K562 (cell line): ENCODE measurements around the gene ATP2B1. TPM values are rescaled to one million over a fixed set of nuclear protein-coding genes. Genes with fewer than 3 reads are reported as not detected.

Experiments used
- EGR1 ChIP-seq: fragments of 450-650 bp; conservative IDR thresholded peaks from 2 replicates; pipeline ENCODE4 v1.6.1; 2017; ENCODE audit warnings: mild to moderate bottlenecking
- HDAC1 ChIP-seq, 2 experiments: fragments of 450-650 bp; IDR thresholded peaks; 2 replicates each; pipeline ENCODE4 v1.6.1; 2016 to 2017; ENCODE audit warnings: inconsistent platforms in 1 of 2, mild to moderate bottlenecking in 1 of 2, moderate library complexity in 1 of 2
- HNRNPH1 ChIP-seq: fragments of 200-400 bp; formaldehyde crosslinking; optimal IDR thresholded peaks from 2 replicates; pipeline ENCODE3; 2017; ENCODE audit warnings: low read depth, mild to moderate bottlenecking, low read length, moderate library complexity
- MEF2D ChIP-seq: conservative IDR thresholded peaks from 2 replicates; pipeline ENCODE4 v1.6.1; 2016; ENCODE audit warnings: low read depth, missing genetic modification characterization, missing compliant biosample characterization
- MITF ChIP-seq: IDR thresholded peaks from 2 replicates; pipeline ENCODE4 v1.6.1; 2014; ENCODE audit warnings: antibody characterized with exemption
- NR2C1 ChIP-seq, 2 experiments: fragments of 450-650 bp; IDR thresholded peaks; 2 replicates each; pipeline ENCODE4 v1.6.1; 2017; ENCODE audit warnings: mild to moderate bottlenecking in 2 of 2, antibody characterized with exemption in 1 of 2, inconsistent platforms in 1 of 2, missing compliant biosample characterization in 1 of 2, missing genetic modification characterization in 1 of 2
- PKNOX1 ChIP-seq: fragments of 450-650 bp; IDR thresholded peaks from 2 replicates; pipeline ENCODE4 v1.6.1; 2016
- POLR2G ChIP-seq: fragments of 200-400 bp; formaldehyde crosslinking; IDR thresholded peaks from 2 replicates; pipeline ENCODE4 v1.6.1; 2017; ENCODE audit warnings: low read depth, mild to moderate bottlenecking, antibody characterized with exemption, low read length, moderate library complexity
- SMARCC2 ChIP-seq: fragments of 450-650 bp; IDR thresholded peaks from 2 replicates; pipeline ENCODE4 v1.6.1; 2017; ENCODE audit warnings: antibody characterized with exemption, moderate library complexity, mild to moderate bottlenecking, low read depth
- polyA plus RNA-seq, 8 experiments: library from polyadenylated mRNA; depleted of rRNA in 4 of 8; stranded (reverse) in 5 of 8; unstranded in 3 of 8; fragments of >200 nt; fragmentation: Nextera tagmentation in 2 of 8; fragmentation: Illumina TruSeq in 1 of 8; extraction: Ambion mirVana in 2 of 8; extraction: Trizol in 1 of 8; gene quantifications; 2 replicates each; pipeline versions ENCODE4 v1.2.1 to v1.2.3, GENCODE V29; 2011 to 2014; ENCODE audit warnings: inconsistent platforms in 1 of 8, missing spikeins in 1 of 8
- total RNA-seq, 7 experiments: library from RNA; depleted of rRNA in 6 of 7; stranded (reverse); fragments of >200 nt in 6 of 7; fragmentation: Illumina TruSeq in 2 of 7; extraction: Trizol in 2 of 7; gene quantifications; 2 replicates each; pipeline versions ENCODE4 v1.2.1 to v1.2.3, GENCODE V29; 2011 to 2021; ENCODE audit warnings: low replicate concordance in 1 of 7
- TF ChIP-seq, protein P1 (sequence below), 2 experiments: fragments of 450-650 bp; formaldehyde crosslinking in 1 of 2; IDR thresholded peaks; 2 replicates each; pipeline versions ENCODE4 v1.4.0 to v1.6.1; 2014 to 2020; ENCODE audit warnings: mild to moderate bottlenecking in 2 of 2, borderline replicate concordance in 1 of 2, low read depth in 1 of 2
- TF ChIP-seq, protein P2 (sequence below): fragments of 450-650 bp; formaldehyde crosslinking; IDR thresholded peaks from 2 replicates; pipeline ENCODE4 v1.4.0; 2022; ENCODE audit warnings: mild to moderate bottlenecking, moderate library complexity

The ATP2B1 gene
- total and polyA plus RNA-seq, 9 of the 15 experiments (the other 6 are each of a cell fraction or from before 2014, with no cell fraction given), result 8.6 to 39.0 (median 27.8) TPM

DNA sequence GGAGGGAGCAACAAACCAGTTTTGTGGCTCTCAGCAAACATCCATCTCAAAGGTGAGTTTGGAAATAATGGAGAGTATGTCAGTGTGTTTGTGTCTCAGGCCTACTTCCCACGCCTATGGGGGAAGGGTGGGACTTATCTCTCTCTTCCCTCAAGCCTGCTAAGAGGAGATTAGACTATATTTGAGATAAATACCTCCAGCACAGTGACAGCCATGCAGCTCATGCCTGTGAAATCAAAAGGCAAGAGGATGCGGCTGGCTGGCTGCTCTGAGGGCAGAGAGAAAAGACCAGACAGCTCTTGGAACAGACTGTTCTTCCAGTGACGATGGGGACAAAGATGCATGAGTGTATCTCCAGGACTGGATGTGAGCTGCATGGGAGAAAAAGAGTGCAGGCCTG lies 168.1 kb downstream of the ATP2B1 start (continued):
- TF ChIP-seq, protein P1, sequence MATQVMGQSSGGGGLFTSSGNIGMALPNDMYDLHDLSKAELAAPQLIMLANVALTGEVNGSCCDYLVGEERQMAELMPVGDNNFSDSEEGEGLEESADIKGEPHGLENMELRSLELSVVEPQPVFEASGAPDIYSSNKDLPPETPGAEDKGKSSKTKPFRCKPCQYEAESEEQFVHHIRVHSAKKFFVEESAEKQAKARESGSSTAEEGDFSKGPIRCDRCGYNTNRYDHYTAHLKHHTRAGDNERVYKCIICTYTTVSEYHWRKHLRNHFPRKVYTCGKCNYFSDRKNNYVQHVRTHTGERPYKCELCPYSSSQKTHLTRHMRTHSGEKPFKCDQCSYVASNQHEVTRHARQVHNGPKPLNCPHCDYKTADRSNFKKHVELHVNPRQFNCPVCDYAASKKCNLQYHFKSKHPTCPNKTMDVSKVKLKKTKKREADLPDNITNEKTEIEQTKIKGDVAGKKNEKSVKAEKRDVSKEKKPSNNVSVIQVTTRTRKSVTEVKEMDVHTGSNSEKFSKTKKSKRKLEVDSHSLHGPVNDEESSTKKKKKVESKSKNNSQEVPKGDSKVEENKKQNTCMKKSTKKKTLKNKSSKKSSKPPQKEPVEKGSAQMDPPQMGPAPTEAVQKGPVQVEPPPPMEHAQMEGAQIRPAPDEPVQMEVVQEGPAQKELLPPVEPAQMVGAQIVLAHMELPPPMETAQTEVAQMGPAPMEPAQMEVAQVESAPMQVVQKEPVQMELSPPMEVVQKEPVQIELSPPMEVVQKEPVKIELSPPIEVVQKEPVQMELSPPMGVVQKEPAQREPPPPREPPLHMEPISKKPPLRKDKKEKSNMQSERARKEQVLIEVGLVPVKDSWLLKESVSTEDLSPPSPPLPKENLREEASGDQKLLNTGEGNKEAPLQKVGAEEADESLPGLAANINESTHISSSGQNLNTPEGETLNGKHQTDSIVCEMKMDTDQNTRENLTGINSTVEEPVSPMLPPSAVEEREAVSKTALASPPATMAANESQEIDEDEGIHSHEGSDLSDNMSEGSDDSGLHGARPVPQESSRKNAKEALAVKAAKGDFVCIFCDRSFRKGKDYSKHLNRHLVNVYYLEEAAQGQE (IDR thresholded peaks at IDR 0.05; ENCODE audit: borderline replicate concordance), result 0 out of 2 replicates have a peak, but pooled peaks have one; percentile 38
- TF ChIP-seq, protein P1 (CRISPR knock-in tag; IDR thresholded peaks at IDR 0.05; ENCODE audit: low read depth), result no peak
- TF ChIP-seq MEF2D (tag), result peak; percentile 74
- TF ChIP-seq MITF, result 0 out of 2 replicates have a peak, but pooled peaks have one; percentile 8
- peak; percentile 88 for TF ChIP-seq SMARCC2
- TF ChIP-seq PKNOX1, result peak; percentile 70
- TF ChIP-seq HDAC1 (IDR thresholded peaks at IDR 0.05), result peak in 1 of 2 experiments; percentile 53; a peak in 1 of 4 replicates
- TF ChIP-seq, protein P2, sequence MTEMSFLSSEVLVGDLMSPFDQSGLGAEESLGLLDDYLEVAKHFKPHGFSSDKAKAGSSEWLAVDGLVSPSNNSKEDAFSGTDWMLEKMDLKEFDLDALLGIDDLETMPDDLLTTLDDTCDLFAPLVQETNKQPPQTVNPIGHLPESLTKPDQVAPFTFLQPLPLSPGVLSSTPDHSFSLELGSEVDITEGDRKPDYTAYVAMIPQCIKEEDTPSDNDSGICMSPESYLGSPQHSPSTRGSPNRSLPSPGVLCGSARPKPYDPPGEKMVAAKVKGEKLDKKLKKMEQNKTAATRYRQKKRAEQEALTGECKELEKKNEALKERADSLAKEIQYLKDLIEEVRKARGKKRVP, result 0 out of 2 replicates have a peak, but pooled peaks have one; percentile 61
- no peak for TF ChIP-seq POLR2G
- peak; percentile 92 for TF ChIP-seq EGR1
- TF ChIP-seq HNRNPH1, result no peak
- TF ChIP-seq NR2C1 (IDR thresholded peaks at IDR 0.05), result no peak
- peak; percentile 37; the same call in 1 of the 2 replicates for TF ChIP-seq NR2C1 (tag; IDR thresholded peaks at IDR 0.05)
